Ectodermal cell (in vitro differentiated cells): Measurements from ENCODE around the gene NLRP1.
"Not testable (repeated sequence)": the region's sequence is repeated elsewhere in the genome, so short reads cannot be mapped to it uniquely, and the experiment has no call there.

Experiments used
- H3K27ac ChIP-seq: 2 replicates; pipeline ENCODE4 v1.7.0; 2013; ENCODE audit warnings: mild to moderate bottlenecking, low read depth, low read length; ENCODE audit not compliant: insufficient read depth, poor library complexity, severe bottlenecking
- H3K27me3 ChIP-seq: 2 replicates; pipeline ENCODE4 v1.7.0; 2013; ENCODE audit warnings: mild to moderate bottlenecking, low read length; ENCODE audit not compliant: insufficient read depth, control insufficient read depth, poor library complexity, severe bottlenecking
- H3K36me3 ChIP-seq: one replicate; pipeline ENCODE4 v1.7.0; 2013; ENCODE audit warnings: low read length; ENCODE audit not compliant: control insufficient read depth, insufficient read depth
- H3K4me1 ChIP-seq: one replicate; pipeline ENCODE4 v1.7.0; 2013; ENCODE audit warnings: low read length; ENCODE audit not compliant: control insufficient read depth, insufficient read depth
- H3K4me3 ChIP-seq: 2 replicates; pipeline ENCODE4 v1.7.0; 2013; ENCODE audit warnings: low read depth, low read length, control low read depth; ENCODE audit not compliant: insufficient read depth
- H3K9me3 ChIP-seq: 2 replicates; pipeline ENCODE4 v1.7.0; 2013; ENCODE audit warnings: mild to moderate bottlenecking, low read length, moderate library complexity; ENCODE audit not compliant: control insufficient read depth
- WGBS, 2 experiments: methylation state at CpG; one replicate each; pipeline ENCODE4 v1.1.7; 2013; ENCODE audit warnings: missing lambda C conversion rate in 2 of 2; 5-methylcytosine and 5-hydroxymethylcytosine counted together

NLRP1 gene

GRCh38 chr17:5578768-5579167 is 5.5 kb downstream of the NLRP1 start:
- H3K36me3 ChIP-seq, H3K4me3 ChIP-seq, H3K4me1 ChIP-seq, H3K9me3 ChIP-seq, H3K27me3 ChIP-seq, H3K27ac ChIP-seq: not testable (repeated sequence)
- WGBS, 2 experiments = 81 to 84% methylated on average over 3 of the region's 4 CpGs

- not testable (repeated sequence) for H3K36me3 ChIP-seq, H3K4me1 ChIP-seq, H3K27ac ChIP-seq, H3K4me3 ChIP-seq, H3K9me3 ChIP-seq, H3K27me3 ChIP-seq
- WGBS, 2 experiments = 88 to 94% methylated on average over 7 of the region's 7 CpGs
Observed at GRCh38 chr17:5573017-5573416, 11.3 kb downstream of the NLRP1 start.

- Histone ChIP-seq H3K9me3 (no peaks in the 10 kb centered on the region), H3K36me3 (no peaks in the 10 kb centered on the region), H3K4me1 (no peaks in the 10 kb centered on the region), H3K27ac (no peak overlapping the region), H3K4me3 (no peak overlapping the region), H3K27me3 (no peaks in the 10 kb centered on the region)
- WGBS, 2 experiments = 80 to 100% methylated on average over 1 of the region's 1 CpG
Observed at GRCh38 chr17:5571281-5571680, 13.0 kb downstream of the NLRP1 start.

- Histone ChIP-seq H3K36me3 (no peaks in the 10 kb centered on the region), H3K27me3 (no peaks in the 10 kb centered on the region), H3K4me1 (no peaks in the 10 kb centered on the region), H3K9me3 (no peaks in the 10 kb centered on the region), H3K27ac (no peak overlapping the region), H3K4me3 (no peak overlapping the region)
- whole genome bisulfite sequencing, 2 experiments = 100% methylated on average over 1 of the region's 2 CpGs
Observed at GRCh38 chr17:5565808-5566207, 18.5 kb downstream of the NLRP1 start.

- Histone ChIP-seq H3K36me3 (no peaks in the 10 kb centered on the region), H3K27ac (no peak overlapping the region), H3K27me3 (no peaks in the 10 kb centered on the region), H3K4me3 (no peak overlapping the region), H3K9me3 (no peaks in the 10 kb centered on the region), H3K4me1 (no peaks in the 10 kb centered on the region)
- 84 to 91% methylated on average over 2 of the region's 2 CpGs for WGBS, 2 experiments
Observed at GRCh38 chr17:5563456-5563855, 20.9 kb downstream of the NLRP1 start.

- Histone ChIP-seq H3K27ac (no peak overlapping the region), H3K4me3 (no peak overlapping the region), H3K9me3 (no peaks in the 10 kb centered on the region), H3K36me3 (no peaks in the 10 kb centered on the region), H3K27me3 (no peaks in the 10 kb centered on the region), H3K4me1 (no peaks in the 10 kb centered on the region)
- 87 to 91% methylated on average over 6 of the region's 6 CpGs for WGBS, 2 experiments
Observed at GRCh38 chr17:5562661-5563360, 21.5 kb downstream of the NLRP1 start.

- WGBS, 2 experiments = 91 to 92% methylated on average over 14 of the region's 14 CpGs
- Histone ChIP-seq H3K27me3 (no peaks in the 10 kb centered on the region), H3K27ac (no peak overlapping the region), H3K4me3 (no peak overlapping the region), H3K4me1 (no peaks in the 10 kb centered on the region), H3K9me3 (no peaks in the 10 kb centered on the region), H3K36me3 (no peaks in the 10 kb centered on the region)
Observed at GRCh38 chr17:5561736-5562571, 22.4 kb downstream of the NLRP1 start.

- Histone ChIP-seq H3K27me3 (no peaks in the 10 kb centered on the region), H3K27ac (no peak overlapping the region), H3K9me3 (no peaks in the 10 kb centered on the region), H3K4me1 (no peaks in the 10 kb centered on the region), H3K36me3 (no peaks in the 10 kb centered on the region), H3K4me3 (no peak overlapping the region)
- 95 to 97% methylated on average over 9 of the region's 9 CpGs for WGBS, 2 experiments
Observed at GRCh38 chr17:5560361-5560988, 23.8 kb downstream of the NLRP1 start.

- Histone ChIP-seq H3K4me1 (no peaks in the 10 kb centered on the region), H3K27me3 (no peaks in the 10 kb centered on the region), H3K27ac (no peak overlapping the region), H3K36me3 (no peaks in the 10 kb centered on the region), H3K9me3 (no peaks in the 10 kb centered on the region), H3K4me3 (no peak overlapping the region)
- 92 to 94% methylated on average over 16 of the region's 16 CpGs for WGBS, 2 experiments
Observed at GRCh38 chr17:5558815-5559785, 25.2 kb downstream of the NLRP1 start.
